ENCODE measurements around the gene GNA15.

The GNA15 gene

GRCh38 chr19:3131168-3131567 lies 4.7 kb upstream of the GNA15 start:
- H3K36me3 ChIP-seq (ENCODE audit: control insufficient read depth, low read length): no peaks in the 10 kb centered on the region
- H4K20me1 ChIP-seq (ENCODE audit: control insufficient read depth, insufficient read depth, low read depth, low read length): no peaks in the 10 kb centered on the region
- H3K4me1 ChIP-seq (ENCODE audit: control insufficient read depth, low read length): peaks cover 13% of the 10 kb centered on the region
- H3K27ac ChIP-seq (ENCODE audit: low read depth, low read length): no peak overlapping the region
- no peaks in the 10 kb centered on the region for H3K9me2 ChIP-seq (replicated peaks; ENCODE audit: control insufficient read depth, low read length)
- H3K79me2 ChIP-seq (ENCODE audit: control insufficient read depth, low read length): no peaks in the 10 kb centered on the region
- H3F3A ChIP-seq (ENCODE audit: control insufficient read depth, insufficient read depth): no peaks in the 10 kb centered on the region
- TF ChIP-seq CTCF (IDR thresholded peaks at IDR 0.05; ENCODE audit: low read depth, low read length, poor library complexity, severe bottlenecking): no peak
- no peak overlapping the region for H3K4me2 ChIP-seq (ENCODE audit: low read length)
- H3K9me3 ChIP-seq (ENCODE audit: control insufficient read depth, insufficient read depth, low read length): no peaks in the 10 kb centered on the region
- H3K4me3 ChIP-seq (ENCODE audit: low read length): no peak overlapping the region
- H3K27me3 ChIP-seq (ENCODE audit: control insufficient read depth, low read length): peaks cover 11% of the 10 kb centered on the region

GRCh38 chr19:3132971-3133792 lies 2.7 kb upstream of the GNA15 start:
- Histone ChIP-seq H3K4me3 (ENCODE audit: low read length) (no peak overlapping the region), H3K4me1 (ENCODE audit: control insufficient read depth, low read length) (peaks cover 13% of the 10 kb centered on the region), H3K9me2 (replicated peaks; ENCODE audit: control insufficient read depth, low read length) (no peaks in the 10 kb centered on the region), H3K27ac (ENCODE audit: low read depth, low read length) (no peak overlapping the region), H3K36me3 (ENCODE audit: control insufficient read depth, low read length) (no peaks in the 10 kb centered on the region), H4K20me1 (ENCODE audit: control insufficient read depth, insufficient read depth, low read depth, low read length) (no peaks in the 10 kb centered on the region), H3K9me3 (ENCODE audit: control insufficient read depth, insufficient read depth, low read length) (no peaks in the 10 kb centered on the region), H3K27me3 (ENCODE audit: control insufficient read depth, low read length) (peaks cover 22% of the 10 kb centered on the region), H3K79me2 (ENCODE audit: control insufficient read depth, low read length) (no peaks in the 10 kb centered on the region), H3F3A (ENCODE audit: control insufficient read depth, insufficient read depth) (no peaks in the 10 kb centered on the region), H3K4me2 (ENCODE audit: low read length) (peak overlapping the region; percentile 30)
- TF ChIP-seq EZH2phosphoT487 (IDR thresholded peaks at IDR 0.05; ENCODE audit: borderline replicate concordance, low read length) (no peak), CTCF (IDR thresholded peaks at IDR 0.05; ENCODE audit: low read depth, low read length, poor library complexity, severe bottlenecking) (no peak)

GRCh38 chr19:3133793-3134116 lies 2.1 kb upstream of the GNA15 start:
- Histone ChIP-seq H3K9me2 (replicated peaks; ENCODE audit: control insufficient read depth, low read length) (no peaks in the 10 kb centered on the region), H3K27me3 (ENCODE audit: control insufficient read depth, low read length) (peaks cover 22% of the 10 kb centered on the region), H3K36me3 (ENCODE audit: control insufficient read depth, low read length) (no peaks in the 10 kb centered on the region), H3K4me2 (ENCODE audit: low read length) (peak overlapping the region; percentile 30; the same call in 1 of the 2 replicates), H3K27ac (ENCODE audit: low read depth, low read length) (no peak overlapping the region), H3K4me1 (ENCODE audit: control insufficient read depth, low read length) (peaks cover 13% of the 10 kb centered on the region), H3K9me3 (ENCODE audit: control insufficient read depth, insufficient read depth, low read length) (no peaks in the 10 kb centered on the region), H3K4me3 (ENCODE audit: low read length) (no peak overlapping the region), H3F3A (ENCODE audit: control insufficient read depth, insufficient read depth) (no peaks in the 10 kb centered on the region), H4K20me1 (ENCODE audit: control insufficient read depth, insufficient read depth, low read depth, low read length) (no peaks in the 10 kb centered on the region), H3K79me2 (ENCODE audit: control insufficient read depth, low read length) (no peaks in the 10 kb centered on the region)
- TF ChIP-seq CTCF (IDR thresholded peaks at IDR 0.05; ENCODE audit: low read depth, low read length, poor library complexity, severe bottlenecking) (no peak), EZH2phosphoT487 (IDR thresholded peaks at IDR 0.05; ENCODE audit: borderline replicate concordance, low read length) (no peak)
